8988T (cell line): ENCODE results near the gene TMPRSS9.
"Not testable (repeated sequence)": the region's sequence is repeated elsewhere in the genome, so short reads cannot be mapped to it uniquely, and the experiment has no call there.

ENCODE experiments used
- DNase-seq: peaks from one replicate; pipeline ENCODE4 v3.0.0; 2011

TMPRSS9 gene

GRCh38 chr19:2343289-2343982 is 16.6 kb upstream of the TMPRSS9 start:
- DNase-seq, result no peak

DNA sequence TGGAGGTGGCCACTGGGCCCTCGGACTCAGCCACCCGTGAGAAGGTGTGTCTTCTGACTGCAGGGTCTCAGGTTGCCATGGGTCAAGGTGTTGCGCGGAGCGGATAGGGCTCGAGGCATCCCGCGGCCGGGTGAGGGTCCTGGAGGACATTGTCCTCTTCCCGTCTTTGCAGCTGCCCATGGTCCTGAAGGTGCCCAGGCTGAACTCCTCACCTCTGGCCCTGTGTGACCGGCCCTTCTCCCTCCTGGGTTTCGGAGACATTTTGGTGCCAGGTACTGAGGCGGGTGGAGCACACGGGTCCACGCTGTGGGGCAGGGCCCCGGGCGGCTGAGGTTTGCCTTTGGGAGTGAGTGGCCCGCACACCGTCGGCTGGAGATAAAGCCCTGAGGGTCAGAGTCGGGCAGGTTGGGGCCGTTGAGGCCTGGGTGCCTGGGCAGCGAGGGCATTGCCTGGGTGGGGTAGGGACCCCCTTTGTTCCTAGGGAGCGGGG is 15.6 kb upstream of the TMPRSS9 start:
- DNase-seq, result no peak

GRCh38 chr19:2345076-2345475 is 15.0 kb upstream of the TMPRSS9 start:
- DNase-seq, result no peak

DNA sequence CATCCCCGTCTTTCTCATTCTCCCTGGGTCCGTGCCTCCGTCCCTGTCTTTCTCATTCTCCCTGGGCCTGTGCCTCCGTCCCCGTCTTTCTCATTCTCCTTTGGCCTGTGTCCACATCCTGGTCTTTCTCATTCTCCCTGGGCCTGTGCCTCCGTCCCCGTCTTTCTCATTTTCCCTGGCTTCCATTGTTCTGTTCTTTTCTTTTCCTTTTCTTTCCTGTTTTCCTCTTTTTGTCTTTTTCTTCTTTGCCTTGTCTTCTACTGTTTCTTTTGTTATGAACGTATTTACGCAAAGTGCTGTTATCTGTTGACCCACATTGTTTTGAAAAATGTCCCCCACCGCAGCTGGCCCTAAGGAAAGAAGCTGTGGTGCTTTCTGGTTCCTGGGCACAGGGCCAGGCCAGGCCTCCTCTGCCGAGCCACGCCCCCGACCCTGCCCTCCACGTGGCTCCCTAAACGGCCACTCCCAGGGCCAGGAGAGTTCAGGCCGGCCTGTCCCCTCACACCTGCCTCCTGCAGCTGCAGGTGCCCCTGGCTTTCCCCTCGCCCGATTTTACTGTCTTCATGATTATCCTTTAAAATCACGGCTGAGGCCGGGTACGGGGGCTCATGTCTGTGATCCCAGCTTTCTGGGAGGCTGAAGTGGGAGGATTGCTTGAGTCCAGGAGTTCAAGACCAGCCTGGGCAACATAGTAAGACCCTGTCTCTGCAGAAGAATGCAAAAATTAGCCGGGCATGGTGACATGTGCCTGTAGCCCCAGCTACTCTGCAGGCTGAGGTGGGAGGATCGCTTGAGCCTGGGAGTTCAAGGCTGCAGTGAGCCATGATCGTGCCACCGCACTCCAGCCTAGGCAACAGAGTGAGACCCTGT is 14.0 kb upstream of the TMPRSS9 start:
- DNase-seq, result no peak

DNA sequence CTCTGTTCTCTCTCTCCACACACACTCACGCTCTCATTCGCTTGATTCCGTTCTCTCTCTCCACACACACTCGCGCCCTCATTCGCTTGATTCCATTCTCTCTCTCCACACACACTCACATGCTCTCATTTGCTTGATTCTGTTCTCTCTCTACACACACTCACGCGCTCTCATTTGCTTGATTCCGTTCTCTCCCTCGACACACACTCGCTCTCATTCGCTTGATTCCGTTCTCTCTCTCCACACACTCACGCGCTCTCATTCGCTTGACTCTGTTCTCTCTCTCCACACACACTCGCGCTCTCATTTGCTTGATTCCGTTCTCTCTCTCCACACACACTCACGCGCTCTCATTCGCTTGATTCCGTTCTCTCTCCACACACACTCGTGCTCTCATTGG is 10.2 kb upstream of the TMPRSS9 start:
- DNase-seq, result not testable (repeated sequence)

GRCh38 chr19:2350656-2351055 is 9.4 kb upstream of the TMPRSS9 start:
- DNase-seq, result no peak

GRCh38 chr19:2351591-2351990 is 8.5 kb upstream of the TMPRSS9 start:
- no peak for DNase-seq

- no peak for DNase-seq
Measured at GRCh38 chr19:2352121-2352520, 7.9 kb upstream of the TMPRSS9 start.

- no peak for DNase-seq
Measured at GRCh38 chr19:2353159-2353886, 6.7 kb upstream of the TMPRSS9 start.

DNA sequence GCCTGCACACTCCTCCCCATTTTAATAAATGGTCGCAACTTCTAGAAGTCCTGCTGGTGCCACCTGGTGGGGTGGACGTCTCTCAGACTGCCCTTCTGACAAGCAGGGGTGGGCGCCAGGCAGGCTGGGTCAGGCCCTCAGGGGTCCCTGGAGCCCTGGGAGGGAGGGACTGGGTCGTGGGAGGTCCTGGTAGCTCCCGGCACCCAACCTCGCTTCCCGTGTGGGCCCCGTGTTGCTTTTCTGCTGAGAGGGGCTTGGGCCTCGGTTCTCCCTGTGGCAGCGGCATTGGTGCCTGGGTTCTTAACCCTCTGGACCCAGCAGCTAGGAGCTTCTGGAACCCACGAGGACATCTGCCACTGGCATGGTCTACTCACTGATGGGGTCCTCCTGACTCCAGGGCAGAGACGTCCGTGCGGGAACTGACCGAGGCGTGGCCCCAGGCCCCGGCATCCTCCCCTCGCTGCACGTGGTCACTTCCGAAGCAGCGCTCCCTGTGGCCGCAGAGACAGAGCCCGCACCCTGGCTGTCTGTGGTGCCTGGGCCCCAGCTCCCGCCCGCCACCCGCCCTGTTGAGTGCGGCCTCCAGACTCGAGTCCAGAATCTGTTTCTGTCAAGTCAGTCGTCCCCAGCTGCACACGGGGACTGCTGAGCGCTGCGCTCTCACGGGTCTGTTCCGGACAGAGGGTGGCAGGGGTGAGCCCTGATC is 6.0 kb upstream of the TMPRSS9 start:
- no peak for DNase-seq

GRCh38 chr19:2354670-2355069 is 5.4 kb upstream of the TMPRSS9 start:
- no peak for DNase-seq

GRCh38 chr19:2355168-2356035 is 4.7 kb upstream of the TMPRSS9 start:
- DNase-seq, result no peak

DNA sequence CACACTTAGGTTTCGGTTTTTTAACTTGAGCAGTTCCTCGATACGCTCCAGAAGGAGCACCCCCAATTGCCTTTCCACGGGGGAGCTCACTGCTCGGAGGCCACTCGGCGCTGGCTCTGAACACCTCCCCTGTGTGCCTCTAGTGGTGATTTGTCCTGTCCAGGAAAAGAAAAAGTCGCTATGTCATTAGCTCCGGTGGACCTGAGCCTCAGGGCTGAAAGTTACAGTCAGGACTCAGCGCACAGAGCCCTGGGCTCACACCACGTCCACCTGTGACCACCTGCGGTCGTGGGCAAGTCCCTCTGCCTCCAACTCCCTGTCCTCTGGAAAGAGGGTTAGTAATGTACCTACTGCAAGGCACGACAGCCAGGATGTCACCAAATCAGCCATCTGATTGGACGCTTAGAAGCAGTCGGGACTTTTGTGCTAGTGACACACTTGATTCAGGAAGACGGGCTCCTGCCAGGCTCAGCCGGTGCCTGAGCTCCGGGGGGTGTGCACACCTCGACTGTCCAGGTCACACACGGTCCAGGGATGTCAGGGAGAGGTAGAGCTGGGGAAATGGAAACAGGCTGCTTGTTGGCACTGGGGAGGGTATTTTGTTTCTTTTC is 3.9 kb upstream of the TMPRSS9 start:
- DNase-seq, result no peak

GRCh38 chr19:2357279-2358206 is 2.5 kb upstream of the TMPRSS9 start:
- DNase-seq, result no peak

- no peak for DNase-seq
Measured at GRCh38 chr19:2358548-2359173, 1.4 kb upstream of the TMPRSS9 start.

- no peak for DNase-seq
Measured at GRCh38 chr19:2360833-2361232, 768 bp downstream of the TMPRSS9 start.

- DNase-seq, result no peak
Measured at GRCh38 chr19:2361246-2362045, 1.4 kb downstream of the TMPRSS9 start.

DNA sequence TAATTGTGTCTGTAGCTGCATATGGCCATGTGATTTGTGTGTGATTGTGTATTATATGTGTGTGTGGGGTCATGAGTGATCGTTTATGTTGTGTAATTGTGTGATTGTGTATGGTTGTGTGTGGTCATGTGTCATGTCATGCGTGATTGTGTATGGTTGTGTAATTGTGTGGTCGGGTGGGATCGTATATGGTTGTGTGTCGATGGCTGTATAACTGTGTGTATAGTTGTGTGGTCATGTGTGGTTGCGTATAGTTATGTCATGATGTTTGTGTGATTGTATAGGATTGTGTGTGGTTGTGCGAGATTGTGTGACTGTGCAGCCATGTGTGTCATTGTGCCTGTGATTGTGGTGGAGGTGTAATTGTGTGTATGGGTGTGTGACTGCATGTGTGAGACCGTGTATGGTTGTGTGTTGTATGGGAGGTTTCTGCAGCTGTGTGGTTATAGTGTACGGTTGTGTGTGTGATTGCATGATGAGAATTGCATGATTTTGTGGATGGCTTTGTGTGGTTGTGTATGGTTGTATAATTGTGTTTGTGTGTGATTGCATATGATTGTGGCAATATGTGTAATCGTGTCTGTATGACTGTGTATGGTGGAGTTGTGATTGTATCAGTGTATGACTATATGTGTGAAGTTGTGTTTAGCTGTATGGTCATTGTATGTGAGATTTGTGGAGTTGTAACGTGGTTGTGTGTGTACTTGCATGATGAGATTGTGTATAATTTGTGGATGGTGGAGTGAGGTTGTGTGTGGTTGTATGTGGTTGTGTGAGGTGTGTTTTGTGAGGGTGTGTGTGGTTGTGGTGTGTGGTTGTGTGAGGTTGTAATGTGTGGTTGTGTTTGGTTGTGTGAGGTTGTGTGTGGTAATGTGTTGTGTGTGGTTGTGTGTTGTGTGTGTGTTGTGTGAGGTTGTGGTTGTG is 2.2 kb downstream of the TMPRSS9 start:
- no peak for DNase-seq
